ENCODE data around the gene COLEC12. TPM values are rescaled to one million over a fixed set of nuclear protein-coding genes. Genes with fewer than 3 reads are reported as not detected.

Gene COLEC12
- total RNA-seq, 1 experiment from 2014 or later: not detected

GRCh38 chr18:434410-434809 lies 66.1 kb downstream of the COLEC12 start:
- ChIA-PET CTCF (no interaction called here), POLR2A (ENCODE audit: unreplicated experiment) (no interaction called here)
- Histone ChIP-seq H3K9me2 (ENCODE audit: insufficient read depth) (no peaks in the 10 kb centered on the region), H3K79me2 (ENCODE audit: low read depth) (no peaks in the 10 kb centered on the region), H3K27me3 (ENCODE audit: insufficient read depth, low read depth) (peaks cover 4% of the 10 kb centered on the region; the same call in 1 of the 2 replicates), H3K4me2 (no peak overlapping the region), H3K4me1 (replicated peaks; ENCODE audit: insufficient read depth) (no peaks in the 10 kb centered on the region), H3K4me3 (no peak overlapping the region), H3F3A (ENCODE audit: insufficient read depth, low read depth) (no peaks in the 10 kb centered on the region), H3K36me3 (ENCODE audit: low read depth) (no peaks in the 10 kb centered on the region), H2AFZ (no peak overlapping the region), H3K27ac (no peak overlapping the region), H3K9me3 (ENCODE audit: insufficient read depth, low read depth) (no peaks in the 10 kb centered on the region), H4K20me1 (ENCODE audit: insufficient read depth) (no peaks in the 10 kb centered on the region)
- intact Hi-C loops (cut with micrococcal nuclease; ENCODE audit: unreplicated experiment): no loop called here
- TF ChIP-seq CTCF (conservative IDR thresholded peaks at IDR 0.05): no peak
- TF ChIP-seq EZH2 (IDR thresholded peaks at IDR 0.05; ENCODE audit: low read depth): no peak
- no peak for DNase-seq
- BruUV-seq (replicated peaks): no TSS peak

DNA sequence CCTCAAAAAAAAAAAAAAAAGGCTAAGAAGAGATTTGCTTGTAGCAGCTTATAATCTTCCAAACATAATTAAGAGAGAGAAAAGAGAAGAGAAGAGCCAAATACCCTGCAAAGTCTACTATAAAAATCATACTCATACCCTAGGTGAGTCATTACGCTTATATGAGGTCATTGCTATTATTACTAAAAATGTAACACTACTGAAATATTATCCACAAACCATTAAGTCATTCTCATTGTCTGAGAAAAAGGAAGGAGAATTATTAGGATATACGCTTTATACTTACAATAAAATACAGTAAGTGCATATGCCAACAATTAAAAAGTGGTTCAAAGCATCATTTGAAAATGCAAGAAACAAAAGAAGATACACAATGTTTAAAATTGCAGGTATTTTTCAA lies 66.5 kb downstream of the COLEC12 start:
- TF ChIP-seq CTCF (conservative IDR thresholded peaks at IDR 0.05) (no peak), EZH2 (IDR thresholded peaks at IDR 0.05; ENCODE audit: low read depth) (no peak)
- H3K79me2 ChIP-seq (ENCODE audit: low read depth): no peaks in the 10 kb centered on the region
- H2AFZ ChIP-seq: no peak overlapping the region
- ChIA-PET CTCF (no interaction called here), POLR2A (ENCODE audit: unreplicated experiment) (no interaction called here)
- no peaks in the 10 kb centered on the region for H3K9me3 ChIP-seq (ENCODE audit: insufficient read depth, low read depth)
- H3K4me1 ChIP-seq (replicated peaks; ENCODE audit: insufficient read depth): no peaks in the 10 kb centered on the region
- H3K4me3 ChIP-seq: no peak overlapping the region
- 0 out of 2 replicates have a peak, but pooled peaks cover 4% of the 10 kb centered on the region for H3K27me3 ChIP-seq (ENCODE audit: insufficient read depth, low read depth)
- no peaks in the 10 kb centered on the region for H3F3A ChIP-seq (ENCODE audit: insufficient read depth, low read depth)
- H3K9me2 ChIP-seq (ENCODE audit: insufficient read depth): no peaks in the 10 kb centered on the region
- no peak overlapping the region for H3K27ac ChIP-seq
- BruUV-seq (replicated peaks): no TSS peak
- intact Hi-C loops (cut with micrococcal nuclease; ENCODE audit: unreplicated experiment): no loop called here
- no peaks in the 10 kb centered on the region for H4K20me1 ChIP-seq (ENCODE audit: insufficient read depth)
- H3K36me3 ChIP-seq (ENCODE audit: low read depth): no peaks in the 10 kb centered on the region
- no peak for DNase-seq
- no peak overlapping the region for H3K4me2 ChIP-seq

GRCh38 chr18:433298-433697 lies 67.2 kb downstream of the COLEC12 start:
- H3K4me3 ChIP-seq: no peak overlapping the region
- no peak overlapping the region for H3K4me2 ChIP-seq
- H4K20me1 ChIP-seq (ENCODE audit: insufficient read depth): no peaks in the 10 kb centered on the region
- no peaks in the 10 kb centered on the region for H3K9me3 ChIP-seq (ENCODE audit: insufficient read depth, low read depth)
- TF ChIP-seq CTCF (conservative IDR thresholded peaks at IDR 0.05): no peak
- no peak for TF ChIP-seq EZH2 (IDR thresholded peaks at IDR 0.05; ENCODE audit: low read depth)
- H3F3A ChIP-seq (ENCODE audit: insufficient read depth, low read depth): no peaks in the 10 kb centered on the region
- no peaks in the 10 kb centered on the region for H3K9me2 ChIP-seq (ENCODE audit: insufficient read depth)
- H3K27me3 ChIP-seq (ENCODE audit: insufficient read depth, low read depth): 0 out of 2 replicates have a peak, but pooled peaks cover 4% of the 10 kb centered on the region
- no peak overlapping the region for H2AFZ ChIP-seq
- H3K27ac ChIP-seq: no peak overlapping the region
- DNase-seq: no peak
- BruUV-seq (replicated peaks): no TSS peak
- no peaks in the 10 kb centered on the region for H3K36me3 ChIP-seq (ENCODE audit: low read depth)
- no peaks in the 10 kb centered on the region for H3K4me1 ChIP-seq (replicated peaks; ENCODE audit: insufficient read depth)
- H3K79me2 ChIP-seq (ENCODE audit: low read depth): no peaks in the 10 kb centered on the region
- POLR2A ChIA-PET (ENCODE audit: unreplicated experiment): no interaction called here
- intact Hi-C loops (cut with micrococcal nuclease; ENCODE audit: unreplicated experiment): no loop called here
- CTCF ChIA-PET: no interaction called here
